B cell (primary cell): ENCODE measurements around the gene CASP2. TPM values are rescaled to one million over a fixed set of nuclear protein-coding genes. Genes with fewer than 3 reads are reported as not detected.

Source experiments
- ATAC-seq: fragments of 200-7000 bp; cut with Tn5 transposase; one replicate; pipeline ENCODE4 v1.10.0; 2021; ENCODE audit warnings: low read depth, mild to moderate bottlenecking, moderate number of reproducible peaks, moderate library complexity
- CTCF ChIA-PET: fragments of 350-600 bp; sonication (Branson Sonifier 250); formaldehyde crosslinking; loops from one replicate; lab custom pipeline; 2021; ENCODE audit warnings: antibody characterized with exemption, inconsistent platforms; lab: Charles Lee
- POLR2A ChIA-PET: fragments of 350-600 bp; sonication (Branson Sonifier 250); formaldehyde crosslinking; loops from one replicate; lab custom pipeline; 2021; ENCODE audit warnings: antibody characterized with exemption; lab: Charles Lee
- DNase-seq: peaks from one replicate; pipeline ENCODE4 v3.0.0; 2013
- H2AFZ ChIP-seq: 2 replicates; pipeline ENCODE4 v1.6.1; 2012; ENCODE audit warnings: mild to moderate bottlenecking, low read depth, low read length; ENCODE audit not compliant: insufficient read depth, poor library complexity, severe bottlenecking
- H3K27ac ChIP-seq, 2 donors: 1 replicate in 1 of 2; 2 replicates in 1 of 2; pipeline ENCODE4 v1.5.1; 2012 to 2013; ENCODE audit warnings: low read length in 2 of 2, mild to moderate bottlenecking in 2 of 2, moderate library complexity in 1 of 2
- H3K27me3 ChIP-seq, 4 experiments: fragments of 200-600 bp in 1 of 4; sonication (generic) in 1 of 4; replicated peaks in 1 of 4; 1 replicate in 2 of 4; 2 replicates in 2 of 4; pipeline versions ENCODE4 v1.6.1 to v1.7.0; 2013 to 2016; ENCODE audit warnings: low read length in 3 of 4, mild to moderate bottlenecking in 2 of 4, mixed read lengths in 1 of 4, moderate library complexity in 1 of 4; ENCODE audit not compliant: insufficient read depth in 4 of 4, control insufficient read depth in 3 of 4; ENCODE audit errors: control extremely low read depth in 1 of 4
- H3K36me3 ChIP-seq, 2 experiments: replicated peaks in 1 of 2; 1 replicate in 1 of 2; 2 replicates in 1 of 2; pipeline versions ENCODE4 v1.6.1 to v1.7.1; 2013; ENCODE audit warnings: low read length in 1 of 2; ENCODE audit not compliant: insufficient read depth in 2 of 2, control insufficient read depth in 1 of 2; ENCODE audit errors: control extremely low read depth in 1 of 2, extremely low read depth in 1 of 2
- H3K4me1 ChIP-seq, 2 donors: fragments of 200-600 bp in 1 of 2; sonication (generic) in 1 of 2; 1 replicate in 1 of 2; 2 replicates in 1 of 2; pipeline versions ENCODE4 v1.5.1 to v1.6.1; 2013 to 2017; ENCODE audit warnings: low read length in 2 of 2; ENCODE audit not compliant: control insufficient read depth in 2 of 2, insufficient read depth in 2 of 2
- H3K4me2 ChIP-seq: replicated peaks from 2 replicates; pipeline ENCODE3; 2012; ENCODE audit warnings: mild to moderate bottlenecking, low read depth, low read length; ENCODE audit not compliant: poor library complexity, severe bottlenecking
- H3K4me3 ChIP-seq, 5 experiments: fragments of 200-600 bp in 1 of 5; sonication (generic) in 1 of 5; 1 replicate in 3 of 5; 2 replicates in 2 of 5; pipeline versions ENCODE4 v1.5.1 to v1.7.0; 2011 to 2016; ENCODE audit warnings: low read length in 4 of 5, mild to moderate bottlenecking in 4 of 5, low read depth in 2 of 5, control low read depth in 1 of 5, moderate library complexity in 1 of 5; ENCODE audit not compliant: insufficient read depth in 1 of 5; ENCODE audit errors: control extremely low read depth in 1 of 5, extremely low read depth in 1 of 5
- H3K79me2 ChIP-seq: fragments of 200-600 bp; sonication (generic); one replicate; pipeline ENCODE4 v1.6.0; 2016; ENCODE audit warnings: low read length; ENCODE audit not compliant: control insufficient read depth, insufficient read depth
- H3K9ac ChIP-seq: fragments of 200-600 bp; sonication (generic); 2 replicates; pipeline ENCODE4 v1.6.1; 2017; ENCODE audit warnings: mild to moderate bottlenecking, low read length, moderate library complexity
- H3K9me3 ChIP-seq, 3 donors: one replicate each; pipeline versions ENCODE4 v1.6.1 to v1.7.1; 2013; ENCODE audit warnings: low read length in 2 of 3; ENCODE audit not compliant: control insufficient read depth in 2 of 3, insufficient read depth in 1 of 3; ENCODE audit errors: control extremely low read depth in 1 of 3
- H4K20me1 ChIP-seq: 2 replicates; pipeline ENCODE4 v1.6.0; 2012; ENCODE audit warnings: mild to moderate bottlenecking, low read length; ENCODE audit not compliant: insufficient read depth, control insufficient read depth, poor library complexity, severe bottlenecking
- H3K27ac Mint-ChIP-seq: one replicate; pipeline ENCODE4 v1.8.0; 2021; ENCODE audit warnings: mixed read lengths
- H3K27me3 Mint-ChIP-seq: one replicate; pipeline ENCODE4 v1.8.0; 2021; ENCODE audit warnings: mixed read lengths
- H3K4me1 Mint-ChIP-seq: one replicate; pipeline ENCODE4 v1.8.0; 2021; ENCODE audit warnings: mixed read lengths
- H3K4me3 Mint-ChIP-seq: one replicate; pipeline ENCODE4 v1.8.0; 2021; ENCODE audit warnings: mixed read lengths
- H3K9me3 Mint-ChIP-seq: one replicate; pipeline ENCODE4 v1.8.0; 2022; ENCODE audit warnings: mixed read lengths; ENCODE audit not compliant: insufficient read depth
- CTCF ChIP-seq: fragments of 200-600 bp; IDR thresholded peaks from one replicate; pipeline ENCODE4 v1.8.0; 2022; ENCODE audit warnings: antibody characterized with exemption, mild to moderate bottlenecking
- EZH2 ChIP-seq: IDR thresholded peaks from 2 replicates; pipeline ENCODE4 v1.6.1; 2012; ENCODE audit warnings: borderline replicate concordance, low read depth, mild to moderate bottlenecking, moderate library complexity, low read length; ENCODE audit not compliant: insufficient read depth, poor library complexity, severe bottlenecking
- WGBS: methylation state at CpG from one replicate; pipeline ENCODE4 v1.1.5; 2013; ENCODE audit warnings: missing lambda C conversion rate; ENCODE audit not compliant: insufficient coverage; 5-methylcytosine and 5-hydroxymethylcytosine counted together
- intact Hi-C: fragments of 100-400 bp; cut with micrococcal nuclease; formaldehyde crosslinking; loops from one replicate; pipeline ENCODE4 v1.10.0; 2022
- polyA plus RNA-seq: library from polyadenylated mRNA; depleted of rRNA; stranded (reverse); fragments of >200 nt; gene quantifications from 2 replicates; pipeline ENCODE4 v1.2.3, GENCODE V29; 2012
- total RNA-seq, 2 donors: library from RNA; stranded (reverse); fragments of 120-200 nt in 1 of 2; gene quantifications; 1 replicate in 1 of 2; 2 replicates in 1 of 2; pipeline versions ENCODE4 v1.2.3 to v1.2.4, GENCODE V29; 2013 to 2022

The CASP2 gene
- total and polyA plus RNA-seq, 2 donors (not counting 1 experiment from before 2014, with no cell fraction given), result 29.2 to 66.5 TPM

- Mint-ChIP-seq H3K4me1 (peaks cover 2% of the 10 kb centered on the region), H3K27ac (no peak overlapping the region), H3K4me3 (no peak overlapping the region), H3K9me3 (no peaks in the 10 kb centered on the region), H3K27me3 (peaks cover 55% of the 10 kb centered on the region)
- peaks cover 0 to 12% (median 2%) of the 10 kb centered on the region in 4 experiments for H3K27me3 ChIP-seq
- intact Hi-C loops, result no loop called here
- no peaks in the 10 kb centered on the region for H3K79me2 ChIP-seq
- no peak for ATAC-seq
- no peak overlapping the region for H3K4me2 ChIP-seq
- ChIA-PET CTCF (no interaction called here), POLR2A (interaction anchor here (0.6 kb wide), 1 partner anchor 799 kb away, joined by 3 read pairs; no protein-coding TSS in a partner anchor)
- no peaks in the 10 kb centered on the region for H4K20me1 ChIP-seq
- H3K27ac ChIP-seq, result no peak overlapping the region
- WGBS, result 91% methylated on average over 4 of the region's 5 CpGs
- no peak for TF ChIP-seq CTCF
- no peak for TF ChIP-seq EZH2
- no peak for DNase-seq
- H3K4me3 ChIP-seq, result no peak overlapping the region
- H3K36me3 ChIP-seq, result no peaks in the 10 kb centered on the region
- no peaks in the 10 kb centered on the region for H3K9me3 ChIP-seq
- no peaks in the 10 kb centered on the region for H3K4me1 ChIP-seq
- H3K9ac ChIP-seq, result no peak overlapping the region
- H2AFZ ChIP-seq, result no peak overlapping the region
These were observed 62.9 kb downstream of the CASP2 start for GRCh38 chr7:143351060-143351459.

DNA sequence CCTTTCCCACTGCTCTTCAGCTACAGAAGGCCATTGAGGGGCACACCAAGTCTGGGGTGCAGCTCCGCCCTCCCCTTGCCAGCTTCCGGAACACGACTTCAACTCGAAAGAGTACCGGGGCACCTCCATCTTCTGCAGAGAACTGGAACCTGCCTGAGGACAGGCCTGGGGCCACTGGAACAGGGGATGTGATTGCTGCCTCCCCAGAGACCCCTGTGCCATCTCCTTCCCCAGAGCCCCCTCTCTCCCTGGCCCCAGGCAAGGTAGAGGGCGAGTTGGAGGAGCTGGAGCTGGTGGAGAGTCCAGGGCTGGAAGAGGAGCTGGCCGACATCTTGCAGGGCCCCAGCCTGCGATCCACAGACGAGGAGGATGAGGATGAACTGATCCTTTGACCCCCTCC is 63.4 kb downstream of the CASP2 start:
- no peak overlapping the region for H2AFZ ChIP-seq
- H3K4me3 ChIP-seq, result no peak overlapping the region
- ChIA-PET POLR2A (no interaction called here), CTCF (no interaction called here)
- no peak for ATAC-seq
- Mint-ChIP-seq H3K4me3 (no peak overlapping the region), H3K27ac (no peak overlapping the region), H3K27me3 (peaks cover 51% of the 10 kb centered on the region), H3K4me1 (peaks cover 2% of the 10 kb centered on the region), H3K9me3 (no peaks in the 10 kb centered on the region)
- no peaks in the 10 kb centered on the region for H3K9me3 ChIP-seq
- no peak overlapping the region for H3K4me2 ChIP-seq
- 100% methylated on average over 7 of the region's 9 CpGs for WGBS
- DNase-seq, result no peak
- TF ChIP-seq CTCF, result no peak
- TF ChIP-seq EZH2, result no peak
- H3K27ac ChIP-seq, result no peak overlapping the region
- no peaks in the 10 kb centered on the region for H3K79me2 ChIP-seq
- peaks cover 0 to 12% (median 0%) of the 10 kb centered on the region in 4 experiments for H3K27me3 ChIP-seq
- no peak overlapping the region for H3K9ac ChIP-seq
- no peaks in the 10 kb centered on the region for H3K4me1 ChIP-seq
- intact Hi-C loops, result no loop called here
- no peaks in the 10 kb centered on the region for H4K20me1 ChIP-seq
- H3K36me3 ChIP-seq, result no peaks in the 10 kb centered on the region
